Left lung (tissue), 10 donors: ENCODE measurements around the gene DLG3. TPM values are rescaled to one million over a fixed set of nuclear protein-coding genes. Genes with fewer than 3 reads are reported as not detected.

Experiments used
- ATAC-seq: fragments of 200-7000 bp; cut with Tn5 transposase; one replicate; pipeline ENCODE4 v1.9.1; 2020; ENCODE audit warnings: moderate library complexity
- DNase-seq, 4 donors: peaks; one replicate each; pipeline ENCODE4 v3.0.0-alpha.2; 2013 to 2020
- H3K27ac ChIP-seq, 2 donors: fragments of 200-600 bp; sonication (generic) in 1 of 2; one replicate each; pipeline versions ENCODE4 v1.5.0 to v1.8.0; 2020 to 2021
- H3K27me3 ChIP-seq, 2 donors: fragments of 200-600 bp; sonication (generic) in 1 of 2; one replicate each; pipeline versions ENCODE4 v1.5.0 to v1.8.0; 2020 to 2021
- H3K36me3 ChIP-seq, 2 donors: fragments of 200-600 bp; sonication (generic) in 1 of 2; one replicate each; pipeline versions ENCODE4 v1.5.0 to v1.8.0; 2020 to 2021
- H3K4me1 ChIP-seq, 2 donors: fragments of 200-600 bp; one replicate each; pipeline ENCODE4 v1.8.0; 2021
- H3K4me3 ChIP-seq, 2 donors: fragments of 200-600 bp; sonication (generic) in 1 of 2; one replicate each; pipeline versions ENCODE4 v1.5.0 to v1.8.0; 2020 to 2021; ENCODE audit warnings: mild to moderate bottlenecking in 1 of 2
- H3K9me3 ChIP-seq, 2 donors: fragments of 200-600 bp; sonication (generic) in 1 of 2; one replicate each; pipeline versions ENCODE4 v1.5.0 to v1.8.0; 2020 to 2021
- intact Hi-C, 2 donors: fragments of 100-400 bp; cut with DNase I; formaldehyde crosslinking; loops; one replicate each; pipeline versions ENCODE4 v1.11.2 to v1.14.2; 2022
- polyA plus RNA-seq, 6 donors: library from polyadenylated mRNA; unstranded; fragments of 120-200 nt; gene quantifications; one replicate each; pipeline ENCODE4 v1.2.1, GENCODE V29; 2013; ENCODE audit not compliant: insufficient read length in 6 of 6
- total RNA-seq, 2 donors: library from RNA; stranded (reverse); fragmentation: NEBNext Ultra II Directional; extraction: Animal tissue kit (Norgen Biotek cat#: 25700); gene quantifications; one replicate each; pipeline ENCODE4 v1.2.1, GENCODE V29; 2021
- TF ChIP-seq, protein P1 (sequence below), 2 donors: fragments of 200-600 bp; sonication (generic) in 1 of 2; IDR thresholded peaks; one replicate each; pipeline versions ENCODE4 v1.5.0 to v1.8.0; 2021; ENCODE audit warnings: antibody characterized with exemption in 2 of 2
- donor health status: DM: no; HTN: yes; CAD: no.
- donor health status: DM: no; HTN: no; CAD: no.

Gene DLG3
- total and polyA plus RNA-seq, 8 donors = 22.3 to 56.2 (median 50.9) TPM

DNA sequence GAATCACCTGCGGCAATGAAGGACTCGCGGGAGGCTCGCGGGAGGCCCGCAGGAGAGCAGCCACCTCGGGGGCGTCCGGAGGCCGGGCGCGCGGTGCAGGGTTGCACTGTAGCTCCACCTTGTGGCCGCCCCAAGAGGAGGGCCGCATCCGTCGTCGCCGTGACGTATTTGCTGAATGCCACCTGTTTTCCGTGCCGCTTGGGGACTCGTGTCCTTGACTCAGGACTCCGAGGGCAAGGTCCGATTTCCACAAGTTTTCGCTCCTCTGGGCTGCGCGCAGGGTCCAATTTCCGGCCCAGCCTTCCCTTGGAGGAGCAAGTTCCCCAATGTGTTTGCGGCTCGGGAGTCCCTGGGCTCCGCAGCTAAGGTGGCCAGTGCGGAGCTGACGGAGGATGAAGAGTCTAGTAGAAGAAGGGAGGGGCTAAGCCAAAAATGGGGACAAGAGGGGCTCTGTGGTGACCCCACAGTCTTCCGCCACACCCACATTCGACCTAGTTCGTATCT lies 10.7 kb upstream of the DLG3 start:
- H3K36me3 ChIP-seq = no peaks in the 10 kb centered on the region
- intact Hi-C loops = no loop called here

GRCh38 chrX:70434352-70434866 lies 10.2 kb upstream of the DLG3 start:
- Histone ChIP-seq H3K4me1 (no peaks in the 10 kb centered on the region), H3K27me3 (peaks cover 0 to 11% of the 10 kb centered on the region in 2 donors), H3K36me3 (no peaks in the 10 kb centered on the region), H3K9me3 (no peaks in the 10 kb centered on the region), H3K27ac (peak overlapping the region; percentile 65), H3K4me3 (peak overlapping the region; percentile 45 to 56)
- ATAC-seq = peak; percentile 96
- intact Hi-C loops = no loop called here
- peak; percentile 71 to 90 (median 88) for DNase-seq
- TF ChIP-seq, protein P1, sequence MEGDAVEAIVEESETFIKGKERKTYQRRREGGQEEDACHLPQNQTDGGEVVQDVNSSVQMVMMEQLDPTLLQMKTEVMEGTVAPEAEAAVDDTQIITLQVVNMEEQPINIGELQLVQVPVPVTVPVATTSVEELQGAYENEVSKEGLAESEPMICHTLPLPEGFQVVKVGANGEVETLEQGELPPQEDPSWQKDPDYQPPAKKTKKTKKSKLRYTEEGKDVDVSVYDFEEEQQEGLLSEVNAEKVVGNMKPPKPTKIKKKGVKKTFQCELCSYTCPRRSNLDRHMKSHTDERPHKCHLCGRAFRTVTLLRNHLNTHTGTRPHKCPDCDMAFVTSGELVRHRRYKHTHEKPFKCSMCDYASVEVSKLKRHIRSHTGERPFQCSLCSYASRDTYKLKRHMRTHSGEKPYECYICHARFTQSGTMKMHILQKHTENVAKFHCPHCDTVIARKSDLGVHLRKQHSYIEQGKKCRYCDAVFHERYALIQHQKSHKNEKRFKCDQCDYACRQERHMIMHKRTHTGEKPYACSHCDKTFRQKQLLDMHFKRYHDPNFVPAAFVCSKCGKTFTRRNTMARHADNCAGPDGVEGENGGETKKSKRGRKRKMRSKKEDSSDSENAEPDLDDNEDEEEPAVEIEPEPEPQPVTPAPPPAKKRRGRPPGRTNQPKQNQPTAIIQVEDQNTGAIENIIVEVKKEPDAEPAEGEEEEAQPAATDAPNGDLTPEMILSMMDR (IDR thresholded peaks at IDR 0.05) = no peak

More for the DNA sequence above, 10.7 kb upstream of the DLG3 start:
- DNase-seq (peak; percentile 40 to 89 (median 75)), ATAC-seq (peak; percentile 94)
- Histone ChIP-seq H3K9me3 (no peaks in the 10 kb centered on the region), H3K4me1 (no peaks in the 10 kb centered on the region), H3K4me3 (peak overlapping the region; percentile 45 to 56), H3K27me3 (peaks cover 0 to 11% of the 10 kb centered on the region in 2 donors), H3K27ac (peak overlapping the region; percentile 65)
- TF ChIP-seq, protein P1 (IDR thresholded peaks at IDR 0.05) = peak; percentile 52 to 65

DNA sequence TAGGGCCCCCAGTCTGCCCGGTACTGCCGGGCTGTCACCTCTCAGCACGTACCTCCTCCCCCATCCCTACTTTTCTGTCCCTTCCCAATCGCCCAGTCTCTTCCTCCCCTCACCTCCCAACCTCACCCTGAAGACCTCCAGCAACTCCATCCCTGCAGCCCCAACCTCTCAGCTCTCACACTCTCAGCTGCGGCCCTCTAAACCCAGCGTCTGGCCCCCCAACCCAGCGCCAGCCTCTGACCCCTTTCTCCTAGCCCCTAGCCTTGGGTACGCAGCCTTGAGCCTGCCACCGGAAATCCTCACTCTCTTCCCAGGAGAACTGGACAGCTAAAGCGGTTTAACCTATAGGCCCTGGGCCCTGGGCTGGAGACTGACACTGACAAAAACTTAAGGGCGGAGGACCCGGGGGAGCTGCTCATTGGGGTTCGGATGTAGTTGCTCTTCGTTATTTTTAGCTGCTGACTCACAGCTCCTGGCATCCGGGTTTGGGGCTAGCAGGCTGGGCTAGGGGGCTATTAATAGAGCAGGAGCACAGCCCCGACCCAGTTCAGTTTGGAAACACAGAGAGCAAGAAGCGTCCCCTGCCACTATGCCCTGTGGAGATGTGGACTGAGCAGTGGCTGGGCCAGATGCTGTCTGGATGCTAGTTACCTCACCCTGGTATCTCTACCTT lies 9.6 kb upstream of the DLG3 start:
- H3K4me1 ChIP-seq = no peaks in the 10 kb centered on the region
- no peaks in the 10 kb centered on the region for H3K36me3 ChIP-seq
- H3K27me3 ChIP-seq = peaks cover 0 to 11% of the 10 kb centered on the region in 2 donors
- intact Hi-C loops = no loop called here
- H3K4me3 ChIP-seq = peak overlapping the region; percentile 45 to 56
- ATAC-seq (no peak), DNase-seq (no peak)
- TF ChIP-seq, protein P1 (IDR thresholded peaks at IDR 0.05) = no peak
- no peak overlapping the region for H3K27ac ChIP-seq
- H3K9me3 ChIP-seq = no peaks in the 10 kb centered on the region

GRCh38 chrX:70436343-70436742 lies 8.3 kb upstream of the DLG3 start:
- H3K4me1 ChIP-seq = no peaks in the 10 kb centered on the region
- no peaks in the 10 kb centered on the region for H3K36me3 ChIP-seq
- no peak overlapping the region for H3K27ac ChIP-seq
- TF ChIP-seq, protein P1 (IDR thresholded peaks at IDR 0.05) = no peak
- no peak overlapping the region for H3K4me3 ChIP-seq
- DNase-seq = no peak
- ATAC-seq = no peak
- peaks cover 2 to 11% of the 10 kb centered on the region in 2 donors for H3K27me3 ChIP-seq
- intact Hi-C loops = no loop called here
- H3K9me3 ChIP-seq = no peaks in the 10 kb centered on the region

GRCh38 chrX:70437011-70437410 lies 7.6 kb upstream of the DLG3 start:
- TF ChIP-seq, protein P1 (IDR thresholded peaks at IDR 0.05) = no peak
- DNase-seq (no peak), ATAC-seq (no peak)
- Histone ChIP-seq H3K9me3 (no peaks in the 10 kb centered on the region), H3K4me3 (no peak overlapping the region), H3K36me3 (no peaks in the 10 kb centered on the region), H3K4me1 (no peaks in the 10 kb centered on the region), H3K27ac (no peak overlapping the region), H3K27me3 (peaks cover 4 to 12% of the 10 kb centered on the region in 2 donors)
- intact Hi-C loops = no loop called here
